Measurements from ENCODE around the gene ARID1B.
"Not testable (repeated sequence)": the region's sequence is repeated elsewhere in the genome, so short reads cannot be mapped to it uniquely, and the experiment has no call there.

ARID1B gene

GRCh38 chr6:156943816-156944215 lies 166.6 kb downstream of the ARID1B start:
- Histone ChIP-seq H3K27ac (ENCODE audit: low read depth, low read length) (no peak overlapping the region), H3K4me3 (ENCODE audit: low read depth in 1 of 2, low read length in 2 of 2) (no peak overlapping the region), H3K4me1 (ENCODE audit: control insufficient read depth in 1 of 2, insufficient read depth in 2 of 2, low read length in 2 of 2) (peaks cover 8 to 21% of the 10 kb centered on the region in 2 donors)

GRCh38 chr6:156944412-156944811 lies 167.2 kb downstream of the ARID1B start:
- Histone ChIP-seq H3K4me1 (ENCODE audit: control insufficient read depth in 1 of 2, insufficient read depth in 2 of 2, low read length in 2 of 2) (peaks cover 14 to 22% of the 10 kb centered on the region in 2 donors), H3K4me3 (ENCODE audit: low read depth in 1 of 2, low read length in 2 of 2) (no peak overlapping the region), H3K9me3 (ENCODE audit: control insufficient read depth in 1 of 2, low read length in 2 of 2) (no peaks in the 10 kb centered on the region), H3K27me3 (ENCODE audit: control insufficient read depth in 1 of 2, insufficient read depth in 2 of 2, low read length in 2 of 2) (no peaks in the 10 kb centered on the region), H3K9ac (ENCODE audit: low read depth in 1 of 2, low read length in 2 of 2) (no peak overlapping the region), H3K36me3 (ENCODE audit: control insufficient read depth in 1 of 2, insufficient read depth in 2 of 2, low read length in 2 of 2) (no peaks in the 10 kb centered on the region), H3K27ac (ENCODE audit: low read depth, low read length) (no peak overlapping the region)

More at GRCh38 chr6:156943816-156944215, 166.6 kb downstream of the ARID1B start:
- Histone ChIP-seq H3K9ac (ENCODE audit: low read depth in 1 of 2, low read length in 2 of 2) (no peak overlapping the region), H3K36me3 (ENCODE audit: control insufficient read depth in 1 of 2, insufficient read depth in 2 of 2, low read length in 2 of 2) (no peaks in the 10 kb centered on the region), H3K27me3 (ENCODE audit: control insufficient read depth in 1 of 2, insufficient read depth in 2 of 2, low read length in 2 of 2) (no peaks in the 10 kb centered on the region), H3K9me3 (ENCODE audit: control insufficient read depth in 1 of 2, low read length in 2 of 2) (no peaks in the 10 kb centered on the region)

- H3K27me3 ChIP-seq (ENCODE audit: control insufficient read depth in 1 of 2, insufficient read depth in 2 of 2, low read length in 2 of 2); H3K9me3 ChIP-seq (ENCODE audit: control insufficient read depth in 1 of 2, low read length in 2 of 2); H3K27ac ChIP-seq (ENCODE audit: low read depth, low read length); H3K36me3 ChIP-seq (ENCODE audit: control insufficient read depth in 1 of 2, insufficient read depth in 2 of 2, low read length in 2 of 2); H3K9ac ChIP-seq (ENCODE audit: low read depth in 1 of 2, low read length in 2 of 2); H3K4me3 ChIP-seq (ENCODE audit: low read depth in 1 of 2, low read length in 2 of 2): not testable (repeated sequence)
- H3K4me1 ChIP-seq (ENCODE audit: control insufficient read depth in 1 of 2, insufficient read depth in 2 of 2, low read length in 2 of 2) = peaks cover 8 to 12% of the 10 kb centered on the region in 2 donors
These were observed 168.6 kb downstream of the ARID1B start for GRCh38 chr6:156945789-156946172.

GRCh38 chr6:156946370-156946936 lies 169.3 kb downstream of the ARID1B start:
- Histone ChIP-seq H3K9me3 (ENCODE audit: control insufficient read depth in 1 of 2, low read length in 2 of 2) (no peaks in the 10 kb centered on the region), H3K4me3 (ENCODE audit: low read depth in 1 of 2, low read length in 2 of 2) (no peak overlapping the region), H3K27me3 (ENCODE audit: control insufficient read depth in 1 of 2, insufficient read depth in 2 of 2, low read length in 2 of 2) (no peaks in the 10 kb centered on the region), H3K27ac (ENCODE audit: low read depth, low read length) (no peak overlapping the region), H3K9ac (ENCODE audit: low read depth in 1 of 2, low read length in 2 of 2) (no peak overlapping the region), H3K4me1 (ENCODE audit: control insufficient read depth in 1 of 2, insufficient read depth in 2 of 2, low read length in 2 of 2) (peaks cover 8% of the 10 kb centered on the region in 2 donors), H3K36me3 (ENCODE audit: control insufficient read depth in 1 of 2, insufficient read depth in 2 of 2, low read length in 2 of 2) (no peaks in the 10 kb centered on the region)

- Histone ChIP-seq H3K4me3 (ENCODE audit: low read depth in 1 of 2, low read length in 2 of 2) (no peak overlapping the region), H3K4me1 (ENCODE audit: control insufficient read depth in 1 of 2, insufficient read depth in 2 of 2, low read length in 2 of 2) (peaks cover 8 to 10% of the 10 kb centered on the region in 2 donors), H3K9me3 (ENCODE audit: control insufficient read depth in 1 of 2, low read length in 2 of 2) (no peaks in the 10 kb centered on the region), H3K36me3 (ENCODE audit: control insufficient read depth in 1 of 2, insufficient read depth in 2 of 2, low read length in 2 of 2) (no peaks in the 10 kb centered on the region), H3K27ac (ENCODE audit: low read depth, low read length) (no peak overlapping the region), H3K27me3 (ENCODE audit: control insufficient read depth in 1 of 2, insufficient read depth in 2 of 2, low read length in 2 of 2) (no peaks in the 10 kb centered on the region), H3K9ac (ENCODE audit: low read depth in 1 of 2, low read length in 2 of 2) (no peak overlapping the region)
These were observed 171.1 kb downstream of the ARID1B start for GRCh38 chr6:156948277-156948676.

GRCh38 chr6:156948807-156949206 lies 171.6 kb downstream of the ARID1B start:
- Histone ChIP-seq H3K4me3 (ENCODE audit: low read depth in 1 of 2, low read length in 2 of 2) (no peak overlapping the region), H3K27me3 (ENCODE audit: control insufficient read depth in 1 of 2, insufficient read depth in 2 of 2, low read length in 2 of 2) (no peaks in the 10 kb centered on the region), H3K9me3 (ENCODE audit: control insufficient read depth in 1 of 2, low read length in 2 of 2) (no peaks in the 10 kb centered on the region), H3K4me1 (ENCODE audit: control insufficient read depth in 1 of 2, insufficient read depth in 2 of 2, low read length in 2 of 2) (peaks cover 12 to 14% of the 10 kb centered on the region in 2 donors), H3K27ac (ENCODE audit: low read depth, low read length) (no peak overlapping the region), H3K9ac (ENCODE audit: low read depth in 1 of 2, low read length in 2 of 2) (no peak overlapping the region), H3K36me3 (ENCODE audit: control insufficient read depth in 1 of 2, insufficient read depth in 2 of 2, low read length in 2 of 2) (no peaks in the 10 kb centered on the region)

- no peaks in the 10 kb centered on the region for H3K36me3 ChIP-seq (ENCODE audit: control insufficient read depth in 1 of 2, insufficient read depth in 2 of 2, low read length in 2 of 2)
- H3K4me3 ChIP-seq (ENCODE audit: low read depth in 1 of 2, low read length in 2 of 2) = no peak overlapping the region
- H3K27me3 ChIP-seq (ENCODE audit: control insufficient read depth in 1 of 2, insufficient read depth in 2 of 2, low read length in 2 of 2) = no peaks in the 10 kb centered on the region
- no peak overlapping the region for H3K9ac ChIP-seq (ENCODE audit: low read depth in 1 of 2, low read length in 2 of 2)
- H3K27ac ChIP-seq (ENCODE audit: low read depth, low read length) = no peak overlapping the region
- peaks cover 12 to 16% of the 10 kb centered on the region in 2 donors for H3K4me1 ChIP-seq (ENCODE audit: control insufficient read depth in 1 of 2, insufficient read depth in 2 of 2, low read length in 2 of 2)
- no peaks in the 10 kb centered on the region for H3K9me3 ChIP-seq (ENCODE audit: control insufficient read depth in 1 of 2, low read length in 2 of 2)
These were observed 172.2 kb downstream of the ARID1B start for GRCh38 chr6:156949376-156949775.

GRCh38 chr6:156950084-156950483 lies 172.9 kb downstream of the ARID1B start:
- Histone ChIP-seq H3K27me3 (ENCODE audit: control insufficient read depth in 1 of 2, insufficient read depth in 2 of 2, low read length in 2 of 2) (no peaks in the 10 kb centered on the region), H3K4me3 (ENCODE audit: low read depth in 1 of 2, low read length in 2 of 2) (no peak overlapping the region), H3K36me3 (ENCODE audit: control insufficient read depth in 1 of 2, insufficient read depth in 2 of 2, low read length in 2 of 2) (no peaks in the 10 kb centered on the region), H3K9ac (ENCODE audit: low read depth in 1 of 2, low read length in 2 of 2) (no peak overlapping the region), H3K9me3 (ENCODE audit: control insufficient read depth in 1 of 2, low read length in 2 of 2) (no peaks in the 10 kb centered on the region), H3K4me1 (ENCODE audit: control insufficient read depth in 1 of 2, insufficient read depth in 2 of 2, low read length in 2 of 2) (peaks cover 12 to 16% of the 10 kb centered on the region in 2 donors), H3K27ac (ENCODE audit: low read depth, low read length) (no peak overlapping the region)

GRCh38 chr6:156950531-156950930 lies 173.4 kb downstream of the ARID1B start:
- Histone ChIP-seq H3K9ac (ENCODE audit: low read depth in 1 of 2, low read length in 2 of 2) (no peak overlapping the region), H3K9me3 (ENCODE audit: control insufficient read depth in 1 of 2, low read length in 2 of 2) (no peaks in the 10 kb centered on the region), H3K4me3 (ENCODE audit: low read depth in 1 of 2, low read length in 2 of 2) (no peak overlapping the region), H3K36me3 (ENCODE audit: control insufficient read depth in 1 of 2, insufficient read depth in 2 of 2, low read length in 2 of 2) (no peaks in the 10 kb centered on the region), H3K4me1 (ENCODE audit: control insufficient read depth in 1 of 2, insufficient read depth in 2 of 2, low read length in 2 of 2) (peaks cover 12 to 16% of the 10 kb centered on the region in 2 donors), H3K27ac (ENCODE audit: low read depth, low read length) (no peak overlapping the region), H3K27me3 (ENCODE audit: control insufficient read depth in 1 of 2, insufficient read depth in 2 of 2, low read length in 2 of 2) (no peaks in the 10 kb centered on the region)

- Histone ChIP-seq H3K9me3 (ENCODE audit: control insufficient read depth in 1 of 2, low read length in 2 of 2) (no peaks in the 10 kb centered on the region), H3K4me1 (ENCODE audit: control insufficient read depth in 1 of 2, insufficient read depth in 2 of 2, low read length in 2 of 2) (peaks cover 12 to 16% of the 10 kb centered on the region in 2 donors), H3K36me3 (ENCODE audit: control insufficient read depth in 1 of 2, insufficient read depth in 2 of 2, low read length in 2 of 2) (no peaks in the 10 kb centered on the region), H3K27me3 (ENCODE audit: control insufficient read depth in 1 of 2, insufficient read depth in 2 of 2, low read length in 2 of 2) (no peaks in the 10 kb centered on the region), H3K4me3 (ENCODE audit: low read depth in 1 of 2, low read length in 2 of 2) (no peak overlapping the region), H3K27ac (ENCODE audit: low read depth, low read length) (no peak overlapping the region), H3K9ac (ENCODE audit: low read depth in 1 of 2, low read length in 2 of 2) (no peak overlapping the region)
These were observed 175.2 kb downstream of the ARID1B start for GRCh38 chr6:156952401-156952800.

GRCh38 chr6:156953127-156953478 lies 175.9 kb downstream of the ARID1B start:
- Histone ChIP-seq H3K9ac (ENCODE audit: low read depth in 1 of 2, low read length in 2 of 2) (no peak overlapping the region), H3K36me3 (ENCODE audit: control insufficient read depth in 1 of 2, insufficient read depth in 2 of 2, low read length in 2 of 2) (no peaks in the 10 kb centered on the region), H3K27me3 (ENCODE audit: control insufficient read depth in 1 of 2, insufficient read depth in 2 of 2, low read length in 2 of 2) (no peaks in the 10 kb centered on the region), H3K27ac (ENCODE audit: low read depth, low read length) (no peak overlapping the region), H3K4me3 (ENCODE audit: low read depth in 1 of 2, low read length in 2 of 2) (no peak overlapping the region), H3K4me1 (ENCODE audit: control insufficient read depth in 1 of 2, insufficient read depth in 2 of 2, low read length in 2 of 2) (peaks cover 12 to 16% of the 10 kb centered on the region in 2 donors), H3K9me3 (ENCODE audit: control insufficient read depth in 1 of 2, low read length in 2 of 2) (no peaks in the 10 kb centered on the region)
